Stimulated activated CD4-positive, alpha-beta T cell treated with anti-CD3 and anti-CD28 coated beads, Interleukin-2, amount 100 ng/mL, for 48 hours (primary cell): ENCODE measurements around the gene CLDN17.

Source experiments
- DNase-seq, 2 donors: peaks; one replicate each; pipeline ENCODE4 v3.0.0-alpha.2; 2020

Gene CLDN17

GRCh38 chr21:30166705-30167104, at the start of gene CLDN17:
Gene CLDN17, minus strand, starts transcription at chr21:30166805. Its CDS starts 188 bp downstream, at chr21:30166617.
- no peak for DNase-seq

GRCh38 chr21:30216041-30216723, 49.6 kb upstream of the CLDN17 start, which contains the start of gene CLDN8:
Gene CLDN8, minus strand, starts transcription at chr21:30216097. Its CDS starts 172 bp downstream, at chr21:30215925.
- no peak for DNase-seq

GRCh38 chr21:30211071-30211470, 44.5 kb upstream of the CLDN17 start:
- DNase-seq, result no peak

- DNase-seq, result no peak
Observed at GRCh38 chr21:30209601-30210000, 43.0 kb upstream of the CLDN17 start.

GRCh38 chr21:30207252-30207579, 40.6 kb upstream of the CLDN17 start:
- DNase-seq, result no peak

GRCh38 chr21:30206551-30207251, 40.1 kb upstream of the CLDN17 start:
- DNase-seq, result no peak

- no peak for DNase-seq
Observed at GRCh38 chr21:30200000-30200399, 33.4 kb upstream of the CLDN17 start.

- no peak for DNase-seq
Observed at GRCh38 chr21:30194701-30195299, 28.2 kb upstream of the CLDN17 start.

- no peak for DNase-seq
Observed at GRCh38 chr21:30193201-30193600, 26.6 kb upstream of the CLDN17 start.

GRCh38 chr21:30190554-30190953, 23.9 kb upstream of the CLDN17 start:
- DNase-seq, result no peak

- DNase-seq, result no peak
Observed at GRCh38 chr21:30189773-30190172, 23.2 kb upstream of the CLDN17 start.

GRCh38 chr21:30186242-30186641, 19.6 kb upstream of the CLDN17 start:
- DNase-seq, result no peak

- DNase-seq, result no peak
Observed at GRCh38 chr21:30168086-30168485, 1.5 kb upstream of the CLDN17 start.

- DNase-seq, result no peak
Observed at GRCh38 chr21:30166171-30166570, 434 bp downstream of the CLDN17 start.

- no peak for DNase-seq
Observed at GRCh38 chr21:30164796-30165195, 1.8 kb downstream of the CLDN17 start.

- DNase-seq, result no peak
Observed at GRCh38 chr21:30153697-30154340, 12.8 kb downstream of the CLDN17 start.

- DNase-seq, result no peak
Observed at GRCh38 chr21:30152792-30153191, 13.8 kb downstream of the CLDN17 start.

- DNase-seq, result no peak
Observed at GRCh38 chr21:30148906-30149305, 17.7 kb downstream of the CLDN17 start.

- DNase-seq, result no peak
Observed at GRCh38 chr21:30146558-30147282, 19.9 kb downstream of the CLDN17 start.

- DNase-seq, result no peak
Observed at GRCh38 chr21:30138483-30138882, 28.1 kb downstream of the CLDN17 start.

- no peak for DNase-seq
Observed at GRCh38 chr21:30129246-30129645, 37.4 kb downstream of the CLDN17 start.

GRCh38 chr21:30126576-30126975, 40.0 kb downstream of the CLDN17 start:
- no peak for DNase-seq

GRCh38 chr21:30117631-30118030, 49.0 kb downstream of the CLDN17 start:
- DNase-seq, result no peak
